GM12878 (cell line): ENCODE data around the gene FASTKD2. TPM values are rescaled to one million over a fixed set of nuclear protein-coding genes. Genes with fewer than 3 reads are reported as not detected.

Experiments used
- ATAC-seq: fragments of 200-7000 bp; cut with Tn5 transposase; 3 replicates; pipeline ENCODE4 v1.9.1; 2020; ENCODE audit warnings: mild to moderate bottlenecking, moderate library complexity
- Bru-seq: library from RNA; stranded (reverse); fragments of 400-500 nt; gene quantifications from one replicate; lab custom pipeline; 2021; lab: Mats Ljungman, UMichigan
- BruChase-seq, 2 experiments: library from RNA; stranded (reverse); fragments of 400-500 nt; gene quantifications; one replicate each; lab custom pipeline; 2021; lab: Mats Ljungman, UMichigan
- BruUV-seq: library from RNA; stranded (reverse); fragments of 400-500 nt; replicated peaks from 2 replicates; lab custom pipeline; 2021; lab: Mats Ljungman, UMichigan
- CTCF ChIA-PET: fragments of 300-600 bp; sonication (Branson Sonifier 250); formaldehyde crosslinking; extraction: SDS; loops from one replicate; lab custom pipeline; 2021; ENCODE audit warnings: inconsistent platforms; lab: Yijun Ruan, JAX
- POLR2A ChIA-PET: fragments of 350-600 bp; formaldehyde crosslinking; extraction: SDS; loops from one replicate; lab custom pipeline; 2021; ENCODE audit warnings: inconsistent platforms; lab: Charles Lee
- RAD21 ChIA-PET: fragments of 300-600 bp; sonication (Branson Sonifier 250); formaldehyde crosslinking; loops from one replicate; lab custom pipeline; 2023; ENCODE audit warnings: antibody characterized with exemption; ENCODE audit not compliant: unreplicated experiment; lab: Charles Lee
- SMC1A ChIA-PET: fragments of 300-600 bp; sonication (Branson Sonifier 250); formaldehyde crosslinking; loops from one replicate; lab custom pipeline; 2023; ENCODE audit not compliant: unreplicated experiment, uncharacterized antibody; lab: Charles Lee
- DNase-seq: peaks from one replicate; pipeline ENCODE4 v3.0.0-alpha.2; 2011; ENCODE audit warnings: low read depth, low spot score
- FAIRE-seq: peaks from 3 replicates; lab custom pipeline; 2011; peaks lifted over from hg19 to GRCh38; lab: Jason Lieb, UNC
- H2AFZ ChIP-seq: 2 replicates; pipeline ENCODE4 v1.6.0; 2011; ENCODE audit warnings: low read depth, low read length, control low read depth; ENCODE audit not compliant: control insufficient read depth
- H3K27ac ChIP-seq: 2 replicates; pipeline ENCODE4 v1.5.1; 2011; ENCODE audit warnings: control low read depth; ENCODE audit not compliant: control insufficient read depth, insufficient read depth
- H3K27me3 ChIP-seq, 2 experiments: replicated peaks in 1 of 2; 2 replicates each; pipeline versions ENCODE4 v1.6.0 to v1.6.1; 2011; ENCODE audit warnings: low read length in 1 of 2; ENCODE audit not compliant: control insufficient read depth in 2 of 2, insufficient read depth in 2 of 2
- H3K36me3 ChIP-seq, 2 experiments: 2 replicates each; pipeline ENCODE4 v1.5.1; 2011; ENCODE audit warnings: low read length in 1 of 2; ENCODE audit not compliant: control insufficient read depth in 2 of 2, insufficient read depth in 2 of 2
- H3K4me1 ChIP-seq: 2 replicates; pipeline ENCODE4 v1.6.1; 2011; ENCODE audit warnings: mild to moderate bottlenecking, low read length, moderate library complexity, mixed read lengths; ENCODE audit not compliant: control insufficient read depth, insufficient read depth
- H3K4me2 ChIP-seq: 2 replicates; pipeline ENCODE4 v1.6.0; 2011; ENCODE audit warnings: control low read depth; ENCODE audit not compliant: control insufficient read depth, insufficient read depth
- H3K4me3 ChIP-seq: fragments of 200-600 bp; sonication (generic); 2 replicates; pipeline ENCODE4 v1.5.1; 2016
- H3K79me2 ChIP-seq: 2 replicates; pipeline ENCODE4 v1.6.0; 2011; ENCODE audit warnings: low read length; ENCODE audit not compliant: control insufficient read depth, insufficient read depth
- H3K9ac ChIP-seq: 2 replicates; pipeline ENCODE4 v1.8.0; 2011; ENCODE audit warnings: low read length, control low read depth, mixed read lengths; ENCODE audit not compliant: control insufficient read depth, insufficient read depth
- H3K9me3 ChIP-seq: replicated peaks from 3 replicates; pipeline ENCODE4 v1.5.1; 2011; ENCODE audit warnings: mild to moderate bottlenecking, low read length; ENCODE audit not compliant: control insufficient read depth, insufficient read depth
- H4K20me1 ChIP-seq: 2 replicates; pipeline ENCODE4 v1.6.0; 2011; ENCODE audit not compliant: control insufficient read depth, insufficient read depth
- ATF2 ChIP-seq: IDR thresholded peaks from 2 replicates; pipeline ENCODE4 v1.6.1; 2012; ENCODE audit warnings: low read length, inconsistent platforms
- DPF2 ChIP-seq: fragments of 450-650 bp; IDR thresholded peaks from 2 replicates; pipeline ENCODE4 v1.6.1; 2017; ENCODE audit warnings: mild to moderate bottlenecking
- E2F8 ChIP-seq: fragments of 450-650 bp; IDR thresholded peaks from 2 replicates; pipeline ENCODE4 v1.6.1; 2018; ENCODE audit warnings: mild to moderate bottlenecking, low read depth, moderate library complexity; ENCODE audit not compliant: partially characterized antibody
- GABPA ChIP-seq: IDR thresholded peaks from 2 replicates; pipeline ENCODE4 v1.6.1; 2014; ENCODE audit warnings: antibody characterized with exemption, low read depth, mild to moderate bottlenecking, inconsistent platforms
- HCFC1 ChIP-seq: fragments of 150-350 bp; IDR thresholded peaks from 2 replicates; pipeline ENCODE4 v1.6.1; 2014; ENCODE audit warnings: low read length
- IKZF1 ChIP-seq: fragments of 450-650 bp; conservative IDR thresholded peaks from 2 replicates; pipeline ENCODE4 v1.6.1; 2017; ENCODE audit warnings: antibody characterized with exemption, mild to moderate bottlenecking
- MTA3 ChIP-seq: IDR thresholded peaks from 2 replicates; pipeline ENCODE4 v1.6.1; 2012; ENCODE audit warnings: low read length, inconsistent platforms, borderline replicate concordance
- NR2F1 ChIP-seq: fragments of 450-650 bp; conservative IDR thresholded peaks from 2 replicates; pipeline ENCODE4 v1.6.1; 2017; ENCODE audit warnings: mild to moderate bottlenecking
- RELB ChIP-seq: fragments of 450-650 bp; IDR thresholded peaks from 2 replicates; pipeline ENCODE4 v1.6.1; 2017; ENCODE audit warnings: low read depth, mild to moderate bottlenecking, moderate library complexity
- RUNX3 ChIP-seq: IDR thresholded peaks from 2 replicates; pipeline ENCODE4 v1.6.1; 2012; ENCODE audit warnings: low read length, inconsistent platforms
- YY1 ChIP-seq: IDR thresholded peaks from 2 replicates; pipeline ENCODE4 v1.6.1; 2011; ENCODE audit warnings: low read depth, mild to moderate bottlenecking, low read length
- WGBS: methylation state at CpG from one replicate; pipeline ENCODE4 v1.1.6; 2016; ENCODE audit warnings: low lambda C conversion rate; ENCODE audit not compliant: insufficient replicate concordance, insufficient coverage; ENCODE audit errors: missing lambda C conversion rate; 5-methylcytosine and 5-hydroxymethylcytosine counted together
- in situ Hi-C: fragments of 300-500 bp; cut with MboI; formaldehyde crosslinking; loops from 9 replicates; pipeline ENCODE4 v1.14.3; 2018; ENCODE audit warnings: mixed read lengths
- intact Hi-C: fragments of 100-400 bp; cut with micrococcal nuclease; formaldehyde crosslinking; loops from one replicate; pipeline ENCODE4 v1.14.2; 2022; ENCODE audit not compliant: unreplicated experiment
- long read RNA-seq, 2 experiments: library from polyadenylated mRNA; unstranded; transcript quantifications; one replicate each; pipeline ENCODE4 v2.0.0, GENCODE V29; 2019 to 2020
- polyA minus RNA-seq, 3 experiments: library from RNA; depleted of rRNA, polyadenylated mRNA; stranded (reverse); fragments of >200 nt; gene quantifications; 2 replicates each; pipeline ENCODE4 v1.2.3, GENCODE V29; 2011
- polyA plus RNA-seq, 11 experiments: library from polyadenylated mRNA; depleted of rRNA in 4 of 11; unstranded in 6 of 11; stranded (reverse) in 5 of 11; fragments of >200 nt; fragmentation: Nextera tagmentation in 4 of 11; fragmentation: Illumina TruSeq in 1 of 11; extraction: Ambion mirVana in 4 of 11; extraction: Trizol in 1 of 11; gene quantifications; 1 replicate in 1 of 11; 2 replicates in 10 of 11; pipeline versions ENCODE4 v1.2.1 to v1.2.3, GENCODE V29; 2011 to 2016; ENCODE audit warnings: inconsistent platforms in 2 of 11, missing spikeins in 2 of 11, low read depth in 1 of 11
- total RNA-seq, 4 experiments: library from RNA; depleted of rRNA in 3 of 4; stranded (reverse); fragments of >200 nt in 3 of 4; fragmentation: Illumina TruSeq in 1 of 4; extraction: Trizol in 1 of 4; gene quantifications; 2 replicates each; pipeline versions ENCODE4 v1.2.1 to v1.2.3, GENCODE V29; 2013 to 2021

FASTKD2 gene
- total RNA-seq (2013; cell fraction: nucleolus; rRNA removed): 64.9 and 71.2 TPM in 2 replicates
- total RNA-seq (2014; rRNA removed): 40.0 and 49.3 TPM in 2 replicates
- total RNA-seq (2014; rRNA removed; fragmentation: Illumina TruSeq; extraction: Trizol): 48.2 and 50.1 TPM in 2 replicates
- 29.4 and 32.1 TPM in 2 replicates for total RNA-seq (2021)
- polyA plus RNA-seq (2011; ENCODE audit: low read depth): 11.0 TPM
- polyA plus RNA-seq (2011; rRNA removed): 54.5 and 67.1 TPM in 2 replicates
- polyA plus RNA-seq (2011; cell fraction: cytosol; rRNA removed): 28.0 and 31.5 TPM in 2 replicates
- polyA plus RNA-seq (2011; cell fraction: nucleus; rRNA removed): 42.0 and 50.3 TPM in 2 replicates
- polyA plus RNA-seq (2012): 14.3 and 18.9 TPM in 2 replicates
- polyA plus RNA-seq (2014; fragmentation: Illumina TruSeq; extraction: Trizol): 46.8 and 60.0 TPM in 2 replicates
- polyA plus RNA-seq (2014; fragmentation: Nextera tagmentation; extraction: Ambion mirVana): 100 to 1,000 TPM in 1 of 2 experiments, 10 to 100 TPM in 1; 58.7 to 115 TPM
- 28.6 and 33.2 TPM in 2 replicates for polyA plus RNA-seq (2014; rRNA removed)
- polyA plus RNA-seq (2016; fragmentation: Nextera tagmentation; extraction: Ambion mirVana): 10 to 100 TPM; 68.0 to 69.1 TPM
- 34.3 and 57.3 TPM in 2 replicates for polyA minus RNA-seq (2011; rRNA and poly(A)+ RNA removed)
- polyA minus RNA-seq (2011; cell fraction: cytosol; rRNA and poly(A)+ RNA removed): 8.0 and 12.3 TPM in 2 replicates
- polyA minus RNA-seq (2011; cell fraction: nucleus; rRNA and poly(A)+ RNA removed): 18.4 and 27.4 TPM in 2 replicates
- percentile 89 among the genes with signal in this experiment for Bru-seq, nascent RNA
- BruChase-seq, experiment 1, labeled RNA remaining after a 6-hour chase: percentile 87 among the genes with signal in this experiment
- BruChase-seq, experiment 2, labeled RNA remaining after a 2-hour chase: percentile 90 among the genes with signal in this experiment
- long read RNA-seq, experiment 1, transcript FASTKD2-201 (12 exons, 3,188 nt): minor isoform, 31 of 82 reads
- long read RNA-seq, experiment 1, transcript FASTKD2-202 (12 exons, 2,586 nt): major isoform, 35 of 82 reads
- long read RNA-seq, experiment 1, partial matches to known transcripts: 8 of 82 reads
- long read RNA-seq, experiment 1, other reads (novel, unspliced or antisense): 7 of 82 reads
- long read RNA-seq, experiment 2, transcript FASTKD2-203 (12 exons, 2,344 nt): minor isoform, 20 of 818 reads
- long read RNA-seq, experiment 2, transcript FASTKD2-202 (12 exons, 2,586 nt): minor isoform, 309 of 818 reads
- long read RNA-seq, experiment 2, transcript FASTKD2-201 (12 exons, 3,188 nt): major isoform, 400 of 818 reads
- long read RNA-seq, experiment 2, partial matches to known transcripts: 37 of 818 reads
- long read RNA-seq, experiment 2, other reads (novel, unspliced or antisense): 52 of 818 reads

GRCh38 chr2:206765242-206766056 is at the start of gene FASTKD2, which contains the start of gene MDH1B:
Gene FASTKD2, plus strand, starts transcription at chr2:206765606. Its CDS starts 1,088 bp downstream, at chr2:206766694.
Gene MDH1B, minus strand, starts transcription at chr2:206765328. Its CDS starts 57 bp downstream, at chr2:206765271.
- Histone ChIP-seq H3K4me1 (peaks cover 2% of the 10 kb centered on the region; the same call in 1 of the 2 replicates), H3K27me3 (no peaks in the 10 kb centered on the region), H3K9me3 (no peaks in the 10 kb centered on the region), H3K79me2 (peaks cover 28% of the 10 kb centered on the region), H3K4me2 (peak within 1 kb of the TSS; percentile 77), H3K36me3 (peaks cover 0 to 4% of the 10 kb centered on the region in 2 experiments; a peak in 1 of 4 replicates), H3K9ac (peak within 1 kb of the TSS; percentile 95), H4K20me1 (no peaks in the 10 kb centered on the region), H3K4me3 (peak within 1 kb of the TSS; percentile 97), H3K27ac (peak within 1 kb of the TSS; percentile 92), H2AFZ (peak within 1 kb of the TSS; percentile 97)
- CTCF ChIA-PET: interaction anchor here (0.7 to 2.5 kb wide), 4 partner anchors 15 to 375 kb away, joined by 3 to 10 read pairs (median 4); no protein-coding TSS in a partner anchor
- POLR2A ChIA-PET: interaction anchor here (0.5 to 1.0 kb wide), 4 partner anchors 8 to 765 kb away, joined by 4 to 8 read pairs (median 4); partner anchors contain the start of gene KLF7
- intact Hi-C loops: no loop called here
- in situ Hi-C loops: no loop called here
- DNase-seq (peak; percentile 92), FAIRE-seq (peak; percentile 94), ATAC-seq (peak; percentile 93)
- RAD21 ChIA-PET: interaction anchor here (1.1 to 1.8 kb wide), 2 partner anchors 17 to 862 kb away, joined by 4 to 5 read pairs; no protein-coding TSS in a partner anchor
- BruUV-seq: no TSS peak
- SMC1A ChIA-PET: interaction anchor here (0.8 to 1.2 kb wide), 6 partner anchors 16 to 762 kb away, joined by 3 to 7 read pairs (median 4); no protein-coding TSS in a partner anchor
- 2% methylated on average over 46 of the region's 46 CpGs for WGBS
- peak; percentile 49; the same call in 1 of the 2 replicates for TF ChIP-seq ATF2
- peak; percentile 71; the same call in 1 of the 2 replicates for TF ChIP-seq NR2F1
- TF ChIP-seq YY1: peak; percentile 98
- no peak for TF ChIP-seq GABPA
- TF ChIP-seq E2F8: no peak
- TF ChIP-seq IKZF1: peak; percentile 59; the same call in 1 of the 2 replicates
- no peak for TF ChIP-seq MTA3
- no peak for TF ChIP-seq DPF2
- TF ChIP-seq RELB: peak; percentile 98
- peak; percentile 77 for TF ChIP-seq HCFC1
- TF ChIP-seq RUNX3: peak; percentile 59
